ENCODE data around the gene TMEM106B.

Gene TMEM106B

DNA sequence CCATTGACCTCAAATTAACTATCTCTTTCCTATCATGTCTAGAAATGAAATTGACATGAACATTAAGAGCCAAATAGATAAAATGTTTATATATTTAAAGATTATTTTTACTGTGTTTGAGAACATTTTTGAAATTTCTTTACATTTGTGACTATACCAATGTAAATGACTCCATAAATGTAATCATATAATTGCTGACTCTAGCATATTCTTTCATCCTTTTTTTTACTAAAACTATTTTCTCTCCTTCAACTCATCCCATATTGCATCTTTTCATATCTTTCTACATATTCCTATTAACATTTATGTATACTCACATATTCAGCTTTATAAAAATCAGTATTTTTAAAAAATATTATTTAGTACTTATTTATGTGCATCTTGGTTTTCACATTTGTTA lies 16.9 kb downstream of the TMEM106B start:
- FAIRE-seq, result no peak

DNA sequence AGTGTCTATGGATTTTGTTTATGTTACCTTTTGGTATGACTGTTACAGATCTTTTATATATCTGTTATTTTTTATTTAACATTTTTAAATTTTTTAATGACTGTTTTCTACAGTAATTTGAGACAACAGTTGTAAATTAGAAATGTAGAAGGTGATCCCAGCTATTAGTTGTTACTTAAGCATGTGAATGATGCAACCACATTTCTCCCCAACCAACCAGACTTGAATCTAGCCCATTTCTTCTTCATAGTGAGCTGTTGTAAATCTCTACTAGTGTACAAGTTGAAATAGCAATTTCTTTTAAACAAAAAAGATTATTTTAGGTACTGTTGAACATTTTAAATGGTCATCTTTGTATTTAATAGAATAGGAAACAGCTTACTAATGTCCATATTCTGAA lies 18.0 kb downstream of the TMEM106B start:
- no peak for FAIRE-seq

DNA sequence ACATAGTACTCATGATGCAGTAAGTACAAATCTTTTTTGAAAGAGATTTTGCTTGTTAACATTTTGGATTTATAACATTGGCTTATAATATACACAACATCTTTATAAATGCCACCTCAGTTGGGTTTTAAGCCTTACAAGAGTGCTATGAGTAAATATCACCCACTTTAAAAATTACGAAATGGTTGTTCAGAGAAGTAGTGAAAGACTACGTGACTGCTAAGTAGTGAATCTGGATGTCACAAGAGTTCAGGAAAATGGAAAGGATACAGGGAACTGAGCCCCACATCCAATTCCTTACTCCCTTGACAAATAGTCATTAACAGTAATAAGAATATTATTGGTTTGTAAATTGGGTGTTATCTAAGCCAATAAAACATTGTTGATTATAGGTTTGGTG lies 20.0 kb downstream of the TMEM106B start:
- FAIRE-seq, result no peak

GRCh38 chr7:12233175-12233574 lies 22.1 kb downstream of the TMEM106B start:
- FAIRE-seq, result no peak

- peak; percentile 43 for FAIRE-seq
Observed at GRCh38 chr7:12234334-12234865, 23.3 kb downstream of the TMEM106B start.

GRCh38 chr7:12235970-12236369 lies 24.9 kb downstream of the TMEM106B start:
- peak; percentile 55 for FAIRE-seq

DNA sequence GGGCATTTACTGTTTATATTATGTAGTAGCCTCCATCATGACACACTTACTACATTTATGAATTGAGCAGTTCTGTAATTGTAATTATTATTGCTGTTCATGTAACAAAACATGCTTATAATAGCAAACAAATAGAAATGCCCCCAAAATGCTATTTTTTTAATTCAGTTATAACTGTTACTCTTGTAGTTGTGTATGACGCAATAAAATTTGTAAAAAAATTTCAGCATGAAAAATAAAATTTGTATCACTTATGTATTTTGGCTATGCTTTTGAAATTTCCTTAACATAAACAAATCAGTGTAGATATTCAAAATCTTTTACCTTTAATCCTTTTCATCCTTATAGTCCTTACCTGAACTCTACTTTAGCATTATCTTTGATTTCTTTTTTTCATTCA lies 25.9 kb downstream of the TMEM106B start:
- FAIRE-seq, result no peak

DNA sequence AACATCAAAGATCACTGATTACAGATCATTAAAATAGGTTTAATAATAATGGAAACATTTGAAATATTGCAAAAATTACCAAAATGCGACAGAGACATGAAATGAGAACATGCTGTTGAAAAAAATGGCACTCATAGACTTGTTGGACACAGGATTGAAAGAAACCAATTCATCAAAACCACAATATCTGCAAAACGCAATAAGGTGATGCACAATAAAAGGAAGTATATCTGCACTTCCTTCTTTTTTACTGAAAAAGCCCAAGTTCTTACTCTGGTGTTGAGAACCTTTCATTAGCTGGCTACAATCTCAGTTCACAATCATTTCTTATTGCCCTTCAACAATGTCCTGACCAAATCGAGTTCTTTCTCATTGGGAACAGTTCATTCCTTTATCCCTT lies 28.7 kb downstream of the TMEM106B start:
- FAIRE-seq, result no peak

GRCh38 chr7:12244129-12244528 lies 33.0 kb downstream of the TMEM106B start:
- no peak for FAIRE-seq

DNA sequence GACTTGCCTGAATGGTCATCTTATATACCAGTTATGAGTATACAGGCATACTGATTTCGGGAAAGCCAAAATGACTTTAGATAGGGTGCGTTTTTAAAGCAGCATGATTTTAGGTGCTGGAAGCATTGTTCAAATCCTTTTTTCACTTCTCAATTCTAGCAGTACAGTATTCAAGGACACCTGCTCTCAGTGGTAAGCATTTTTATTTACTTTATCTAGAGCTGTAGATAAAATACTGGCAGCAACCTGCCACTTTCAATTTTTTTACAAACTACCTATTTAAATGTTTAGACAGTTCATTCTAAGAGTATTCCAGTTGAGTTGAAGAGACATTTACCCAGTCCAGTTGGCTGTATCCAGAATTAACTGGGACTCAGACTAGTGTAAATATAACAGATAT lies 33.6 kb downstream of the TMEM106B start:
- no peak for FAIRE-seq

DNA sequence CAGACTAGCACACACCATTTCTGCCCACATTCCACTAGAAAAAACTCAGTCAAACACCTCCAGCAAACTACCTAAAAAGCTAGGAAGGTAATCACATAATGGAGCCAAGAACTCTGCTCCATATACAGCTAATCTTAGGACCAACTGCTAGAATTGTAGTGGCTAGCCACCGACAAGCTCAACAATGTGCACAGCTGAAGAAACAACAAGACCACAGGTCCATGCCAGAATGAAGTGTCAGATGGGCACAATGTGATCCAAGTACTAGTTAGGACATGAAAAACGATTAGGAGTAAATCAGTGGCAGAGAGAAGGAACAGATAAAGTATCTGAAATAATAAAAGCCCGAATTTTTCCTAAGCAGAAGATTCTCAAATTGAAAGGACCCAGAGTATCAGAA lies 38.6 kb downstream of the TMEM106B start:
- FAIRE-seq, result no peak

DNA sequence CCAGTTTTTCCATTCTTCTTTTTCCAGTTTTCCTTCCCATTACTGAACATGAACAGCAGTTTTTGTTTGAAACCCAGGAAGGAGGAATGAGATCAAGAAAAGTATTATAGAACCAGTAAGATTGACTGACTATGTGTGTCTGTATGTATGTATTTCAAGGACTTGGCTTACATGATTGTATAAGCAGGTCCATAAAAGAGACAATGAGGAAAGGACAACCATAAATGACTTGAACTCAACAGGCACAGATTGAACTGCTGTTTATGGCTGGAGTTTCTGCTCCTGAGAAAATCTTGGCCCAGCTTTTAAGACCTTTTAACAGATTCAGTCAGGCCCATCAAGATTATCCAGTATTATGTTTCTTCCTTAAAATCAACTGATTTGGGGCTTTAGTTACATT lies 39.1 kb downstream of the TMEM106B start:
- no peak for FAIRE-seq

DNA sequence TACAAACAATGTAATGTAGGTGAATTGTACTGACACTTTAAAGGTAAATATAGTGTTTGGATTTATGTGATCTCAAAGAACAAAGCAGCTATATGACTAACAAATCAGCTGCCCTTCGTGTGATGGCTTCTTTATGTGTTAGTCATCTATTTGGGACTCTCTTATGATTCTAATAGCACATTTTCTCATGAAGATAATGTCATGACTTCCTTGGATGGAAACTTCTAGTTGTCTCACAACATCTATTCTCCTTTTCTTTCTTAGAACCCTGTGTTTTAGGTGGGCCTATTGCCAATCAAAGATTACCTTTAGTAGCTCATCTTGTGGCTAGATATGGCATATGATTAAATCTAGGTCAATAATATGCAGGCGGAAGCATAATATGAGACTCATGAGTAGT lies 45.0 kb downstream of the TMEM106B start:
- FAIRE-seq, result no peak

GRCh38 chr7:12257582-12257981 lies 46.5 kb downstream of the TMEM106B start:
- FAIRE-seq, result no peak

DNA sequence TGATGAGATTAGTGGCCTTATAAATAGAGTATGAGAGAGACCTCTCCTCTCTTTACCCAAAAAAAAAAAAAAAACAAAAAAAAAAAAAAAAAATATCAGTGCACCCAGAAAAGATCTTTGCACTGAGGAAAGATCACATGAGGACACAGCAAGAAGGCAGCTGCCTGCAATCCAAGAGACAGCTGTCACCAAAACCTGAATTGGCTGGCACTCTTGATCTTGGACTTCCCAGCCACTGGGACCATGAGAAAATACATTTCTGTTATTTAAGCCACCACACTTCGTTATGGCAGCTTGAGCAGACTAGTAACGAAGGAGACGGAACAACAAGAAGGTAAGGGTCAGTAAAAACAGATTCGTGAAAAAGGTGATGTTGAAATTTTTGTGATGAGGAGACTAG lies 47.0 kb downstream of the TMEM106B start:
- FAIRE-seq, result no peak

DNA sequence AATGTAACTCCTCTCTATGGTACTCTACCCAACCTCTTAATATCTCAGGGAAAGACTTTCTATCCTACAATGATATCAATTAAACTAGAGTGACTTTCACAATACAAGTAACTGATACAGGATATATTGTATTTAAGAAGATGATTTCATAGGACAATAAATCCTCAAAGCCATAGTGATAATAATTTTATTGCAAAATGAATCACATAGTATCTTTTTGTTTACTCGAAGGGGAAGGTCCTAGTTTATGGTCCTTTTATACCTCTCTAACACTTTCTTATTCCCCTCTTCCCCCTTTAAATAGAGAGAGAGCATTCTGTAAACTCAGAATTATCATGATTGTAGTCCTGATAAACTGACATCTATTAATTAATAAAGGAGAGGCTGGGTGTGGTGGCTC lies 56.4 kb downstream of the TMEM106B start:
- FAIRE-seq, result no peak

DNA sequence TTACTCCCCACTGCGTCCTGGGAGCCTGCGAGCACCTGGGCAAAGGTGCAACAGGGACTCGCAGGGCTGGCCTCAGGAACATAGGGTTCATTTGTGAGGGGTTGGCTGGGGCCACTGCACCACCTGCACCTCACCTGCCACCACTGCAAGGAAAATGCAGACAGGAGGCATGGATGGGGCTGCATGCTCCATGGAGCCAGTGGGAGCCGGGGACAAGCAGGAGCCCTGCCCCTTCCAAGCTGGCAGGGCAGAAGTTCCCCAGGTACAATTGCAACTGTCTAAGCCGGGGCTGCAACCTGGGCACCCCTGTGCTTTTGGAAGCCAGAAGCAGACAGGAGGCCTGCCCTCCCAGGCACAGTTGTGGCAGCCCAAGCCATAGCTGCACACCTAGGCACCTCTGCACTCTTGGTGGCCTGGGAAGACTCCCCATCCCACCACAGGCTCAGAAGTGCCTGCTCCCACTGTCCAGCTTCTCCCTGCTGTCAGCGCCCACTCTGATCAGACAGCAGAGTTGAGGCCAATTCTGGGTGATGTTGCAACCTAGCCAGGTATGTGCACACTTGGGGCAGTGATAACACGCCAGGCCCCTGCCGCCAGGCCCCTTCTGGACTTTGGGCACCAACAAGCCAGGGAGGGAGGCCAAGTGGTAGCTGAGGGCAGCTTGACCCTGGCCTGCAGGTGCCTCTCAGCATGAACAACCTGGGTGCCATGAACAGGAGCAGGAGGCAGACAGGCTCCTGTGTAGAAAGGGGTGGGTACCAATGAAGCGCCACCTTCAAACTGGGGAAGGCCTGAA lies 58.2 kb downstream of the TMEM106B start:
- FAIRE-seq, result no peak

DNA sequence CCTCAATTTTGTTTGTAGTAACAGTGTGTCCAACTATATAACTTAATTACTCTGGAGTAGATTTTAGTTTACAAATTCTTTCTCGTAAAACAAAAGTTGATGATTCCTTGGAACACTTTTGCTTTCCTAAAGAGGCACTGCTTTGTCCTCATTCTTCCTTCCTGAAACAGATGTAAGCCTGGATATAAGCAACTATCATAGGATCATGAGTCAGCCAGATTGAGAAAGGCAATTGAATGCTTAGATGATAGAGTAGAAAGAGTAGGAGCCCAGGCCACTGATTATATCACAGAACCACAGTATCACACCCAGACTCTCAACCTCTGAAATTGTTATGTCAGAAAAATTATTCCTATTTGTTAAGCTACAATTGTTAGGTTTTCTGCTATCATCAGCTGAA lies 69.9 kb downstream of the TMEM106B start:
- FAIRE-seq, result peak; percentile 95

- peak; percentile 78 for FAIRE-seq
Observed at GRCh38 chr7:12287901-12288300, 76.8 kb downstream of the TMEM106B start.

DNA sequence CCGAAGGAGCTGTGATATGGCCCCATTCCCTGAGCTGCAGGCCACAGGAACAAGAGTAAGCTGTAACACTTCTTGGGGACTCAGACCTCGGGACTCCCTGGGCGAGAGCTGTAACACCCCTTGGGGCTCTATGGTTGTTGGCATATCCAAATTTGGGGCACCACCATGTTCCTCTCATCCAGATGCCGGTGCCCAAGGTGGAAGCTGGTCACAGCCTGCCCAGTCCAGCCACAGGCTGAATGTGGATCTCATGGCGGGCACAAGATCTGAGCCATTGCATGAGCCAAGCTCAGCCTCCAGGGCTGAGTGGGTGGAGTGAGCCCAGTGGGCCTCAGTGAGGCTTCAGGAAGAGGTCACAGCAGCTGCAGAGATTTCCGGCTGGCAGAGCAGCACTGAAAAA lies 78.9 kb downstream of the TMEM106B start:
- no peak for FAIRE-seq

DNA sequence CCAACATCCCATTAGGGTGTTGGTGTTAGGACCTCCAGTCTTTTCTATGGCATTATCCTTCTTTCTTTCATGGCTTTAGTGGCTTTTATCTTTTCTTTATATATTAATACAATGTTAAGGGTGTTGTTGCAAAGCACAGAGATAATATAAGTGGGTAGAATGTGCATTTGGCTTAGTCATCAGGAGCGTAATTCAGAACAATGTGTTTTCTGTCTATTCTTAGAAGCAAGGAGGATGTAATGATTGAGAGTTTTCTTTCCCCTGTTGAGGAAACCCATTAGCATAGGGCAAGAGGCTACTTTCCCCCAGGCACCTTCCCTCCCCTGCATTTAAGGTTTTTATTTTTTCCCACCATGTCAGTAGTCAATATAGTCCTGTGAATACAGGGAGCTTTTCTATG lies 79.7 kb downstream of the TMEM106B start:
- FAIRE-seq, result no peak

DNA sequence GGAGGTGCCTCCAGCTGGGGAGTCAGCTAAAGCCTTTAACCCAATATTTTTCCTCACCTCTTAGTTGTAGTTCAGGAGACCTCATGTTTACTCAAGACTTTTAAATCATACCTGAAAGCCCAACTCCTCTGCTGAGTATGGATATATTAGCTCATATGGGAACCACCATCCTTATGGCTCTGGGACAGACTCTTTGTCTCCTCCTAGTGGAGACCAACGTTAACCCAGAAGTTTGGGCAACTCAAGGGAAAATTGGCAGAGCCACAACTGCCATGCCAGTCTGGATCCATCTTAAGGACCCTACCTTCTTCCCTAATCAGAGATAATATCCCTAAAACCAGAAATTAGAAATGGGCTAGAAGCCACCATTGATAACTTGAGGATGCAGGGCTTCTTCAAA lies 80.8 kb downstream of the TMEM106B start:
- no peak for FAIRE-seq
